Measurements from ENCODE around the gene TPCN1.

TPCN1 gene

DNA sequence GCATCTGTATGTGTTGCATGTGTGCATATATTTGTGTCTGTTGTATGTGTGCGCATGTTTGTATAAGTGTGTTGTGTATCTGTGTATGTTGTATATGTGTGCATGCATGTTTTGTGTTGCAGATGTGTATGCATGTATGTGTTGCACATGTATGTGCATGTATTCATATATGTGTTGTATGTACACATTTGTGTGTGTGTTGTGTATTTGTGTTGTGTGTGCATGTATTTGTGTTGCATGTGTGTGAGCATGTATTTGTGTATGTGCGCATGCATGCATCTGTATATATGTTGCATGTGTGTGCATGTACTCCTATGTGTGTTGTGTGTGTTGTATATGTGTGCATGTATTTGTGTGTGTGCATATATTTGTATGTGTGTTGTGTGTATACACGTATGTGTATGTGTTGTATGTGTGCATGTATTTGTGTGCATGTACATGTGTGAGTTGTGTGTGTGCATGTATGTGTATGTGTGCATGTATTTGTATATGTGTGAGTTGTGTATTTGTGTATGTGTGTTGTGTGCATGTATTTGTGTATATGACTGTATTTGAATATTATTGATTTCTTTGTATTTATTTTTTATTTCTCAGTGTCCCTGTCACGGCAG, 96.9 kb downstream of the TPCN1 start:
- no peak for DNase-seq

GRCh38 chr12:113318900-113319628, 97.8 kb downstream of the TPCN1 start:
- no peak for DNase-seq

DNA sequence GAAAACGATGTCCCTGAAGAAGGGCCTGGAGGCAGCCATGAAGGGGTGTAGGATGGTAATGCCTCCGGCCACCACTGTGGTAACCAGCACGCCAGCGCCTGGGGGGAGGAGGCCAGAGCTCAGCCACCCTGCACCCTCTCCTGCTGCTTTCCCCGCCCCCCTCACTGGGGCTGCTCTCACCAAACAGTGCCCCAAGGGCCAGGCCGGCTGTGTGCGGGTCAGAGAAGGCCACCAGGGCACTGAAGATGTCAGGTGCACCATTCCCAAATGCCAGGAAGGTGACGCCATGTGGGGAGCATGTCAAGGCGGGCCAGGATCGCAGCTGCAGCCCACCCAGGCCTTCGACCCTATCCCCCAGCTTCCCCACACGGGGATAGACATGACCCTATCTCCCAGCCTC, 99.1 kb downstream of the TPCN1 start:
- no peak for DNase-seq

- no peak for DNase-seq
Measured at GRCh38 chr12:113322343-113322742, 101.1 kb downstream of the TPCN1 start.

DNA sequence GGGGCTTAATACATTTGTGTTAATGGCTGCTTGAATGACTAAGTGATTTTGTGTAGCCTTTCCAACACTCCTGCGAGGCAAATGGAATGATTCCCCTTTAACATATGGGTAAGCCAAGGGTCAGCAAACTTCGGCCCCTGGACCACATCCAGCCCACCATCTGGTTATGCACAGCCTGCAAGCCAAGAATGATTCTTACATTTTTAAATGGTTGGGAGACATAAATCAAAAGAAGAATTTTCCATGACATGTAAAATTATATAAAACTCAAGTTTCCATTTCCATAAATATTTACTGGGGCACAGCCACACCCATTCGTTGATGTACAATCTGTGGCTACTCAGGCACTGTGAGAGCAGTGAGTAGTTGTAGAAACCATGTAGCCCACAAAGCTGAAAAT, 104.7 kb downstream of the TPCN1 start:
- DNase-seq = no peak

DNA sequence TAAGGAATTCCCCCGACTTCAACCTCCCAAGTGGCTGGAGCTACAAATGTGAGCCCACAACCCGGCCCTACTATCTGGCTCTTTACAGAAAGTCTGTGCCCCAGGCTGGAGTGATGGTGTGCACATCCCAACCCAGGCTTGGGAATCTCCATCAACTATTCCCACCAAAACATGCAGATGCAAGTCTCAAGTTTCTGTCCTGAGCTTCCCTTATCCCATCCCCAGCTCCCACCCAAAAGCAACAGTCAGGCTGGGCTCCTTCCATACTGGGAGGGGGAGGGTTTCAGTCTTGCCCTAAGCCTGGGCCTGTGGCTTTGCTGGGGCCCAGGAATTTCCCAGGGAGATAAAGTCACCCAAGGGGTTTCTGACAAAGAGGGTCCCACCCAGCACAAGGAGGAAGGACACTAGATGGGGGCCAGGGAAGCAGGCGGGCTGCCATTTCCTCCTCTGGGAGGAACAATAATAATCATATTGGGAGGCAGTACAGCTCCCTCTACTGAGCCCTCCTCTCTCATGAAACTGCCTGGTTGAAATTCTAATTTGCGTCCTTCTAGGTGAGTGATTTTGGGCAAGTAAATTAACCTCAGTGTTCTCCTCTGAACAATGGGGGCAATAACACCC, 105.6 kb downstream of the TPCN1 start:
- DNase-seq = no peak

DNA sequence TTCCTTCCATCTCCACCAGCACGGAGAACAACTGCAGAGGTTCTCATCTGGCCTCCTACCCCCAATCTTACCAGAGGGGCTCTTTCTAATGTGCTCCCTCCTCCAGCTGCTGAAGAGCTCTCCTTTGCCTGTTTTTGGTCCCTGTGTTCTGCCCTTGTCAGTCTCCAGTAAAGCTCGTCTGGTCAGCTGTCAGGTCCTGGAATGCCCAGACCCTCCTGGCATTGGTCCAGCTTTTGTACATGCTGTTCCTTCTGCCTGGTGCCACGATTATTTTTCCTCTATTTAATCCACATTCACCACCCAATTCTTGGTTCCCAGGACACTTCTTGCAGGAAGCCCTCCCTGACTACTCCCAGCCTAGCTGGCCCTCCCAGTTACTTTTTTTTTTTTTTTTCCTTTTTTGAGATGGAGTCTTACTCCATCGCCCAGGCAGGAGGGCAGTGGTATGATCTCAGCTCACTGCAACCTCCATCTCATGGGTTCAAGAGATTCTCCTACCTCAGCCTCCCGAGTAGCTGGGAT, 107.2 kb downstream of the TPCN1 start:
- no peak for DNase-seq

- DNase-seq = no peak
Measured at GRCh38 chr12:113329022-113329790, 107.9 kb downstream of the TPCN1 start.

- DNase-seq = no peak
Measured at GRCh38 chr12:113329791-113330417, 108.6 kb downstream of the TPCN1 start.

- no peak for DNase-seq
Measured at GRCh38 chr12:113330505-113330904, 109.2 kb downstream of the TPCN1 start.

DNA sequence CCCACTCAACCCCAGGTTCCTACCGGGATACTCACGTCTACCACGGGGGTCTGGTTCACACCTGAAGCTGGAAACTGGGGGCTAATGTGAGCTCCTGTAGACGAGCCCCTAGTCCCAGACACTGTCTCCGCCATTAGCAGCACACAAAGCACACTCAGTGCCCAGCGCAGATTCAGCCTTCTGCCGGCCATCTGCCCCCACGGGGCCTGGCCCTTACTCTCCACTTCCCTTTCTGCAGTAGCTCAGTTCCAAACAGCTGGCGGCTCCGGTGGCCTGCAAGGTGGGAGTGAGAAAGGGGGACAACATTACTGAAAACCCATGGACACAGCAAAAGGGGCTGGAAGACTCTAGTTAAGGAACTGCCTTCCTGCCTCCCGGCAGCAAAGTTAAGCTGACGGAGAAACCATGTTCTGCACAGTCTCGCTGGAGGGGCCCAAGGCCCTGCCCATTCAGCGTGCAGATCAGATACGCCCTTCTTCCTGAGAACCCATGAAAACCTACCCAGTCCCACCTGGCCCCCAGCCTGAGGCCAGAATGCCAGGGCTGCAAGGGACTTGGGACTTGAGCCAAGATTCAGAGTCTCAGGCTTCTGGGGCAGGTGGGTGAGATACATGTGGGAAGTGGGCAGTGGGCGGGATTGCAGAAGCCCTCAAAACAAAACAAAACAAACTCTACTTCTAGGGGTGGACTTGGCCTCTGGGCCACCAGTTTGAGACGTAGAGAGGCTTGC, 111.6 kb downstream of the TPCN1 start:
- no peak for DNase-seq

DNA sequence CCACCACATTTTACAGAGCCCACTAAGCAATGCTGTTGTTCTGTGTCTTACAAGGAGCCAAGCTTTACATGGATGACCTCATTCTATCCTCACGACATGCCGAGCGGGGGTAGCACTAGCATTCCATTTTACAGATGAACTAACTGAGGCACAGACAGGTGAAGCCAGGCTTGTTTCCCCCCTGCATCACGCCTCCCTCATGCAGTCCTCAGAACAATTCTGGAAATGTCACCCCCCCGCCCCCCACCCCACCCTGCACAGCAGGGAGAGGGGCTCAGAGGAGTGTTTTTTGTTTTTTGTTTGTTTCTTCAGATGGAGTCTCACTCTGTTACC, 112.1 kb downstream of the TPCN1 start:
- DNase-seq = no peak

GRCh38 chr12:113333877-113334785, 112.9 kb downstream of the TPCN1 start:
- DNase-seq = peak; percentile 23

GRCh38 chr12:113334786-113335539, 113.7 kb downstream of the TPCN1 start, which contains the start of gene SLC8B1:
SLC8B1 (minus strand) TSS chr12:113335109; CDS start chr12:113332878, 2,231 bp downstream.
- peak; percentile 88 for DNase-seq

DNA sequence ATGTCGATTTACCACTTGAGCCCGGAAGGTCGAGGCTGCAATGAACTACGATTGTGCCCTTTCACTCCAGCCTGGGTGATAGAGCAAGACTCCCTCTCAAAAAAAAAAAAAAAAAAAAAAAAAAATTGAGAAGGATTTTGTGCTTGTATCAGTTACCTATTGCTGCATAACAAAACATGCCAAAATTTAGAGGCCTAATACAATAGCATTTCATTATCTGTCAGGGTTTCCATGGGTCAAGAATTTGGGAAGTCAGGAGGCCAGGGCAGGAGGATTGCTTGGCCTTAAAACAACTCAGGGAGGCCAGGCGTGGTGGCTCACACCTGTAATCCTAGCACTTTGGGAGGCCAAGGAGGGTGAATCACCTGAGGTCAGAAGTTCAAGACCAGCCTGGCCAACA, 118.3 kb downstream of the TPCN1 start:
- no peak for DNase-seq

GRCh38 chr12:113340061-113340460, 118.8 kb downstream of the TPCN1 start:
- DNase-seq = no peak

- no peak for DNase-seq
Measured at GRCh38 chr12:113341535-113341934, 120.3 kb downstream of the TPCN1 start.

GRCh38 chr12:113345318-113345717, 124.1 kb downstream of the TPCN1 start:
- no peak for DNase-seq

- no peak for DNase-seq
Measured at GRCh38 chr12:113346353-113346752, 125.1 kb downstream of the TPCN1 start.

DNA sequence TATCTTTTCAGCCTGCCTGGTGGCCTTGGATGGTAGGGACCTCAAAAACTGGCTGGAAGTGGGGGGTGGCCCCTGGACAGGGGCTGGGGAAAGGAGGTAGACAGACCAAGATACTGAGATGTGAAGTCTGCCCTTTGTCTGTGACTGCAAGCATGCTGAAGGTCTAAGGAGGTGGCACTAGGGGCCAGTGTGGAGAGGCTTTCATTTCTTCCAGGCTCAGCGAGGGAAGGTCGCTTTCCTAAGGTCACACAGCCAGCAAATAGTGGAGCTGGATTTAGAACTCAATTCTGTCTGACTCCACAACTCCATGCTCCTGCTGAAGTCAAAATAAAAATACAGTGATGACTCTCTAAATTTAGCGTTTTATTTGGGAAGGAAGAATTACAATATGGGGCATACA, 125.8 kb downstream of the TPCN1 start:
- DNase-seq = no peak
